MM.1S (cell line): Measurements from ENCODE around the gene RPTOR.

Experiments used
- EZH2 ChIP-seq: fragments of 300-600 bp; sonication (generic); optimal IDR thresholded peaks from 2 replicates; pipeline ENCODE3; 2017; ENCODE audit warnings: low read depth, mild to moderate bottlenecking, antibody characterized with exemption, low read length, mixed read lengths
- TF ChIP-seq, protein P1 (sequence below): fragments of 300-600 bp; sonication (generic); IDR thresholded peaks from 2 replicates; pipeline ENCODE4 v1.5.1; 2016; ENCODE audit warnings: antibody characterized with exemption, low read length, mixed read lengths

- TF ChIP-seq, protein P1, sequence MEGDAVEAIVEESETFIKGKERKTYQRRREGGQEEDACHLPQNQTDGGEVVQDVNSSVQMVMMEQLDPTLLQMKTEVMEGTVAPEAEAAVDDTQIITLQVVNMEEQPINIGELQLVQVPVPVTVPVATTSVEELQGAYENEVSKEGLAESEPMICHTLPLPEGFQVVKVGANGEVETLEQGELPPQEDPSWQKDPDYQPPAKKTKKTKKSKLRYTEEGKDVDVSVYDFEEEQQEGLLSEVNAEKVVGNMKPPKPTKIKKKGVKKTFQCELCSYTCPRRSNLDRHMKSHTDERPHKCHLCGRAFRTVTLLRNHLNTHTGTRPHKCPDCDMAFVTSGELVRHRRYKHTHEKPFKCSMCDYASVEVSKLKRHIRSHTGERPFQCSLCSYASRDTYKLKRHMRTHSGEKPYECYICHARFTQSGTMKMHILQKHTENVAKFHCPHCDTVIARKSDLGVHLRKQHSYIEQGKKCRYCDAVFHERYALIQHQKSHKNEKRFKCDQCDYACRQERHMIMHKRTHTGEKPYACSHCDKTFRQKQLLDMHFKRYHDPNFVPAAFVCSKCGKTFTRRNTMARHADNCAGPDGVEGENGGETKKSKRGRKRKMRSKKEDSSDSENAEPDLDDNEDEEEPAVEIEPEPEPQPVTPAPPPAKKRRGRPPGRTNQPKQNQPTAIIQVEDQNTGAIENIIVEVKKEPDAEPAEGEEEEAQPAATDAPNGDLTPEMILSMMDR, result no peak
- no peak for TF ChIP-seq EZH2
Observed at GRCh38 chr17:80660527-80661198, 116.0 kb downstream of the RPTOR start.
